Testis (tissue), 3 donors: ENCODE measurements around the gene TNFRSF4. TPM values are rescaled to one million over a fixed set of nuclear protein-coding genes. Genes with fewer than 3 reads are reported as not detected.

Experiments used
- DNase-seq: peaks from one replicate; pipeline ENCODE4 v3.0.0-alpha.2; 2019
- H3K27ac ChIP-seq, 2 donors: fragments of 200-600 bp; sonication (generic); one replicate each; pipeline ENCODE4 v1.5.1; 2019
- H3K27me3 ChIP-seq: fragments of 200-600 bp; sonication (generic); one replicate; pipeline ENCODE4 v1.5.1; 2019
- H3K36me3 ChIP-seq: fragments of 200-600 bp; sonication (generic); one replicate; pipeline ENCODE4 v1.5.1; 2017; ENCODE audit warnings: low read depth; ENCODE audit errors: missing control alignments
- H3K4me1 ChIP-seq: fragments of 200-600 bp; sonication (generic); one replicate; pipeline ENCODE4 v1.5.1; 2019
- H3K4me3 ChIP-seq, 2 donors: fragments of 200-600 bp; sonication (generic); one replicate each; pipeline ENCODE4 v1.5.1; 2017 to 2019
- H3K9me3 ChIP-seq: fragments of 200-600 bp; sonication (generic); one replicate; pipeline ENCODE4 v1.5.1; 2017
- POLR2A ChIP-seq: fragments of 450-650 bp; IDR thresholded peaks from one replicate; pipeline ENCODE4 v1.6.1; 2017; ENCODE audit warnings: antibody characterized with exemption, mild to moderate bottlenecking, moderate library complexity
- WGBS, 2 donors: methylation state at CpG; one replicate each; pipeline ENCODE4 v1.1.5; 2018; 5-methylcytosine and 5-hydroxymethylcytosine counted together
- intact Hi-C: fragments of 100-400 bp; cut with DNase I; formaldehyde crosslinking; loops from one replicate; pipeline ENCODE4 v1.15.1; 2023; ENCODE audit warnings: low total_unique reads
- polyA plus RNA-seq: library from polyadenylated mRNA; stranded (reverse); fragments of 350-450 nt; fragmentation: Illumina TruSeq; extraction: RNeasy Lipid Tissue Mini Kit (QIAGEN cat#74804); gene quantifications from one replicate; pipeline ENCODE4 v1.2.3, GENCODE V29; 2014; ENCODE audit warnings: low read depth, low replicate concordance; ENCODE audit not compliant: insufficient read depth
- total RNA-seq, 2 donors: library from RNA; depleted of rRNA; stranded (reverse); fragments of >200 nt; gene quantifications; one replicate each; pipeline ENCODE4 v1.2.3, GENCODE V29; 2016
- TF ChIP-seq, protein P1 (sequence below), 3 experiments: fragments of 450-650 bp in 2 of 3; fragments of 200-600 bp in 1 of 3; sonication (generic) in 1 of 3; IDR thresholded peaks; one replicate each; pipeline ENCODE4 v1.5.1; 2016 to 2019; ENCODE audit warnings: antibody characterized with exemption in 3 of 3, mild to moderate bottlenecking in 2 of 3, moderate library complexity in 1 of 3

The TNFRSF4 gene
- total and polyA plus RNA-seq, 3 donors from 2014 or later: 0.80 to 1.4 (median 0.87) TPM

DNA sequence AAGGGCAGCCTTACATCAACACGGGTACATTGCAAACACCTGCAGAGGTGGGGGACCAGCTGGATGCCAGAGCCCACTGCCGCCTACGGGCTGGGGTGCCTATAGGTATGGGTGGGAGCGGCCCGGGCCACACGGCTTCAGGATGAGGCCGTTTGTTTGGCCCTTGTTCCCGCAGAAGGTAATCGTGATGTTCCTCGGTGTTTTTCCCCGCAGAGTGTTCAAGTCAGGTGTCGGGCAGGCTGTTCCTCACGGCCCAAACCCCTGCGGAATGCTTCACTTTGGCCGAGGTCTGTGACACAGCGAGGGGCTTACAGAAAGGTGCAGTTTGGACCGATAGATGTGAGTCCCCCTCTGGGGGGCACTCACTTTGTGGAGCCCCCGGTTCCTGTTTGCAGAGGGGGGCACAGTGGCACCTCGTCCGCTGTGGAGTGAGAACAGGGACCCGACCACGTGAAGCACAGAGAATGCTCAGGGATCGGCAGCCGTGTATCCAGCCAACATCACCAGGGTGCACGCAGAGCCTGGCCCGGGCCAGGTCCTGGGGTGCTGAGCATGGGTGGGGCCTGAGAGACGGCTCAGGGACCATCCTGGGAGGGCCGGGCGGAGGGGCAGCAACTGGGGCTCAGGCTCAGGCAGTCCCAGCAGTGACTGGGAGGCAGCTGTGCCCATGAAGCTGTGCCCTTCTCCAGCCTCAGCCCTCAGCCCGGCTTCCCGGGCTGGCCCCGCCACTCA is 40.7 kb downstream of the TNFRSF4 start:
- WGBS, 2 donors: 61 to 64% methylated on average over 11 to 32 of the region's 32 CpGs
- TF ChIP-seq, protein P1, sequence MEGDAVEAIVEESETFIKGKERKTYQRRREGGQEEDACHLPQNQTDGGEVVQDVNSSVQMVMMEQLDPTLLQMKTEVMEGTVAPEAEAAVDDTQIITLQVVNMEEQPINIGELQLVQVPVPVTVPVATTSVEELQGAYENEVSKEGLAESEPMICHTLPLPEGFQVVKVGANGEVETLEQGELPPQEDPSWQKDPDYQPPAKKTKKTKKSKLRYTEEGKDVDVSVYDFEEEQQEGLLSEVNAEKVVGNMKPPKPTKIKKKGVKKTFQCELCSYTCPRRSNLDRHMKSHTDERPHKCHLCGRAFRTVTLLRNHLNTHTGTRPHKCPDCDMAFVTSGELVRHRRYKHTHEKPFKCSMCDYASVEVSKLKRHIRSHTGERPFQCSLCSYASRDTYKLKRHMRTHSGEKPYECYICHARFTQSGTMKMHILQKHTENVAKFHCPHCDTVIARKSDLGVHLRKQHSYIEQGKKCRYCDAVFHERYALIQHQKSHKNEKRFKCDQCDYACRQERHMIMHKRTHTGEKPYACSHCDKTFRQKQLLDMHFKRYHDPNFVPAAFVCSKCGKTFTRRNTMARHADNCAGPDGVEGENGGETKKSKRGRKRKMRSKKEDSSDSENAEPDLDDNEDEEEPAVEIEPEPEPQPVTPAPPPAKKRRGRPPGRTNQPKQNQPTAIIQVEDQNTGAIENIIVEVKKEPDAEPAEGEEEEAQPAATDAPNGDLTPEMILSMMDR (IDR thresholded peaks at IDR 0.05): no peak
- no peak for TF ChIP-seq POLR2A
- Histone ChIP-seq H3K4me3 (no peak overlapping the region), H3K4me1 (no peaks in the 10 kb centered on the region), H3K9me3 (no peaks in the 10 kb centered on the region), H3K36me3 (no peaks in the 10 kb centered on the region), H3K27me3 (no peaks in the 10 kb centered on the region), H3K27ac (no peak overlapping the region)
- DNase-seq: no peak
- intact Hi-C loops: no loop called here

- Histone ChIP-seq H3K4me3 (no peak overlapping the region), H3K27me3 (no peaks in the 10 kb centered on the region), H3K27ac (no peak overlapping the region), H3K4me1 (no peaks in the 10 kb centered on the region), H3K36me3 (no peaks in the 10 kb centered on the region), H3K9me3 (no peaks in the 10 kb centered on the region)
- 79 to 85% methylated on average over 21 to 32 of the region's 33 CpGs for WGBS, 2 donors
- no peak for DNase-seq
- TF ChIP-seq POLR2A: no peak
- TF ChIP-seq, protein P1 (IDR thresholded peaks at IDR 0.05): no peak
- intact Hi-C loops: no loop called here
These were observed 42.2 kb downstream of the TNFRSF4 start for GRCh38 chr1:1171546-1172340.

DNA sequence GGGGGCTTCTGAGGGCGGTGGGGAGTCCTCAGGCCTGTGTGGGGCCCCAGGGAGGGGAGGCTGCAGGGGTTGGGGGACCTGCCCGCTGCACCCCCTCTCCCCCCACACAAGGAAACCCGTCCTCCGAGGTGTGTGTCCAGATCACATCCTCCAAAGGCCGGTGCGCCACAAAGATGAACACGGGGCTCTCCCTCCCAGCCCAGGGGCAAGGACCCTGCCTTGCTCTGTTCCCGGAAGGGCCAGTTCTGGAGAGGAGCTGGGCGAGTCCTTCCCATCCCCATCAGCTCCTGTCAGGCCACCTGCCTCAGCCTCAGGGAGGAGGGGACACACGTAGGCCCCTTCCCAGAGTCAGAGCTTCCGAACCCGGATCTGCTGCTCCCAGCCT is 42.8 kb downstream of the TNFRSF4 start:
- DNase-seq: no peak
- WGBS, 2 donors: 53 to 69% methylated on average over 4 to 12 of the region's 12 CpGs
- intact Hi-C loops: no loop called here
- no peak overlapping the region for H3K27ac ChIP-seq
- H3K9me3 ChIP-seq: no peaks in the 10 kb centered on the region
- no peak for TF ChIP-seq POLR2A
- TF ChIP-seq, protein P1 (IDR thresholded peaks at IDR 0.05): no peak
- no peaks in the 10 kb centered on the region for H3K27me3 ChIP-seq
- H3K36me3 ChIP-seq: no peaks in the 10 kb centered on the region
- no peaks in the 10 kb centered on the region for H3K4me1 ChIP-seq
- H3K4me3 ChIP-seq: no peak overlapping the region

DNA sequence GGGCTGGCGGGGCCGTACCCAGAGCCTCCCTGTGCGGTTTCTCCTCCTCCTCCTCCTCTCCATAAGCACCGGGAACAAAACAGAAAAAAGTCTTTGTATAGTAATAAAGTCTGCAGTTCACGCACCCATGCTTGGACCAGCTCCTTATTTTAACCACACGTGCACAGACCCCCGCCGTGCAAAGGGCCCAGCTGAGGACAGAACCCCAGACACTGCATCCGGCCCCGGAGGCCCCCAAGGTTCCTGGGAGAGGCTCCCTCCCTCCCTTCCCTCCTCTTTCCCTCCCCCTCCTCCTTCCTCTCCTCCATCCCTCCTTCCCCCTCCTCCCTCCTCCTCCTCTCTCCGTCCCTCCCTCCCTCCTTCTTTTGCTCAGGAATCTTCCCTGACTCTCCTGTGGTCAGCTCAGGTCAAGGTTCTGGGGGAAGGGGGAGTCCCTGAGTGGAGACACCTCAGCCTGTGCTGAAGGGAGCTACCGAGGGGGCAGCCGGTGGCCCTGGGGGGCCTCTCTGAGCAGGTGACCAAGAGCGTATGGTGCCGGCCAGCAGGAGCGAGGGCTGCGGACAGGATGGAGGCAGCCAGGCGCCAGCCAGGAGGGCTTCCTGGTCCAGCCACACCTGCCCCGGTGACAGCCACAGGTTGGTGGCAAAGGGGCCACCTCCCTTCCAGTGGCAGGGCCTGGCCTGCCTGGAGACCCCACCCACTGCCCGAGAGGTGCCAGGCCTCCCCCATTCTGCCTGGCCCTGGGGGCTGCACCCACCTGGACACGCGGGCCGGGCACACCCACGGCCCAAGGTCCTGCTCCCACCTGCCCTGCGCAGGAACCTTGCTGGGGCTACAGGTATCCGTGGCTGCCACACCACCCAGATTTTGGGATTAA is 43.5 kb downstream of the TNFRSF4 start:
- DNase-seq: no peak
- no peak overlapping the region for H3K27ac ChIP-seq
- no peaks in the 10 kb centered on the region for H3K36me3 ChIP-seq
- H3K27me3 ChIP-seq: no peaks in the 10 kb centered on the region
- WGBS, 2 donors: 29 to 49% methylated on average over 11 to 26 of the region's 26 CpGs
- no peak for TF ChIP-seq POLR2A
- TF ChIP-seq, protein P1 (IDR thresholded peaks at IDR 0.05): no peak
- no peaks in the 10 kb centered on the region for H3K9me3 ChIP-seq
- H3K4me1 ChIP-seq: no peaks in the 10 kb centered on the region
- intact Hi-C loops: no loop called here
- no peak overlapping the region for H3K4me3 ChIP-seq
